HepG2 (cell line): ENCODE results near the gene TNFAIP3.

Experiments used
- CHD4 ChIP-seq: fragments of 200-600 bp; sonication (generic); IDR thresholded peaks from 2 replicates; pipeline ENCODE4 v1.7.0; 2017; ENCODE audit warnings: mild to moderate bottlenecking, low read length, borderline replicate concordance
- CREB1 ChIP-seq, 2 experiments: fragments of 450-650 bp in 1 of 2; IDR thresholded peaks; 2 replicates each; pipeline ENCODE4 v1.6.1; 2016 to 2017; ENCODE audit warnings: control low read depth in 1 of 2, mild to moderate bottlenecking in 1 of 2, missing compliant biosample characterization in 1 of 2, missing genetic modification characterization in 1 of 2
- HNRNPLL ChIP-seq: fragments of 200-400 bp; formaldehyde crosslinking; IDR thresholded peaks from 2 replicates; pipeline ENCODE4 v1.6.1; 2017; ENCODE audit warnings: mild to moderate bottlenecking, low read depth, low read length; ENCODE audit not compliant: poor library complexity, severe bottlenecking
- MTA3 ChIP-seq: sonication (generic); formaldehyde crosslinking; IDR thresholded peaks from 2 replicates; pipeline ENCODE4 v1.4.0; 2020; ENCODE audit warnings: missing genetic modification reagents

GRCh38 chr6:137820425-137820824, 46.6 kb upstream of the TNFAIP3 start:
- TF ChIP-seq CHD4 (no peak), CREB1 (IDR thresholded peaks at IDR 0.05) (no peak), CREB1 (CRISPR knock-in tag; IDR thresholded peaks at IDR 0.05) (no peak), HNRNPLL (no peak), MTA3 (CRISPR knock-in tag) (no peak)
